Gastroesophageal sphincter (tissue), 3 donors: ENCODE results near the gene ABHD17C.

Experiments
- POLR2AphosphoS5 ChIP-seq: sonication (generic); formaldehyde crosslinking; IDR thresholded peaks from one replicate; pipeline ENCODE4 v1.6.1; 2017; ENCODE audit warnings: antibody characterized with exemption
- TF ChIP-seq, protein P1 (sequence below), 4 experiments: fragments of 200-600 bp in 2 of 4; fragments of 450-650 bp in 2 of 4; sonication (generic) in 1 of 4; IDR thresholded peaks; one replicate each; pipeline ENCODE4 v1.5.1; 2017 to 2019; ENCODE audit warnings: antibody characterized with exemption in 4 of 4, mild to moderate bottlenecking in 2 of 4, moderate library complexity in 2 of 4

DNA sequence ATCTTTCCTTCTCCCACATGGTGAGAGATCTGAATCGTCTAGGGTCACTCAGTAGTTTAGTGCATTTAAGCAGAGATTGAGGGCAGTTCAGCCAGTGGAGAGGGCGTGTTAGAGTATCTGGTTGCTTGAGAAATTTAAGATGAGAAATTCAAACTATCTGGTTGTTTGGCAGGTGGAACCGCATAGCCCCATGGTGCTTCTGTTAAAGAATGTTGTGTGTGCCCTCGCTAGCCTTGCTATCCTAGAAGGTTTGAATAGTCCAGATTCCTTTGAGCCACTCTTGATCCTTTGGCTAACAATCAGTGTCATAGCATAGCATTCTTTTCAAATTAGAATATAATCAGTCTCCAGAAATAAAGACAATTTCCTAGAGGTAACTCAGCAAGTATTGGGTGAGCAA lies 32.1 kb downstream of the ABHD17C start:
- TF ChIP-seq, protein P1, sequence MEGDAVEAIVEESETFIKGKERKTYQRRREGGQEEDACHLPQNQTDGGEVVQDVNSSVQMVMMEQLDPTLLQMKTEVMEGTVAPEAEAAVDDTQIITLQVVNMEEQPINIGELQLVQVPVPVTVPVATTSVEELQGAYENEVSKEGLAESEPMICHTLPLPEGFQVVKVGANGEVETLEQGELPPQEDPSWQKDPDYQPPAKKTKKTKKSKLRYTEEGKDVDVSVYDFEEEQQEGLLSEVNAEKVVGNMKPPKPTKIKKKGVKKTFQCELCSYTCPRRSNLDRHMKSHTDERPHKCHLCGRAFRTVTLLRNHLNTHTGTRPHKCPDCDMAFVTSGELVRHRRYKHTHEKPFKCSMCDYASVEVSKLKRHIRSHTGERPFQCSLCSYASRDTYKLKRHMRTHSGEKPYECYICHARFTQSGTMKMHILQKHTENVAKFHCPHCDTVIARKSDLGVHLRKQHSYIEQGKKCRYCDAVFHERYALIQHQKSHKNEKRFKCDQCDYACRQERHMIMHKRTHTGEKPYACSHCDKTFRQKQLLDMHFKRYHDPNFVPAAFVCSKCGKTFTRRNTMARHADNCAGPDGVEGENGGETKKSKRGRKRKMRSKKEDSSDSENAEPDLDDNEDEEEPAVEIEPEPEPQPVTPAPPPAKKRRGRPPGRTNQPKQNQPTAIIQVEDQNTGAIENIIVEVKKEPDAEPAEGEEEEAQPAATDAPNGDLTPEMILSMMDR (IDR thresholded peaks at IDR 0.05): no peak
- no peak for TF ChIP-seq POLR2AphosphoS5
